ENCODE measurements around the gene DCC.

DCC gene

DNA sequence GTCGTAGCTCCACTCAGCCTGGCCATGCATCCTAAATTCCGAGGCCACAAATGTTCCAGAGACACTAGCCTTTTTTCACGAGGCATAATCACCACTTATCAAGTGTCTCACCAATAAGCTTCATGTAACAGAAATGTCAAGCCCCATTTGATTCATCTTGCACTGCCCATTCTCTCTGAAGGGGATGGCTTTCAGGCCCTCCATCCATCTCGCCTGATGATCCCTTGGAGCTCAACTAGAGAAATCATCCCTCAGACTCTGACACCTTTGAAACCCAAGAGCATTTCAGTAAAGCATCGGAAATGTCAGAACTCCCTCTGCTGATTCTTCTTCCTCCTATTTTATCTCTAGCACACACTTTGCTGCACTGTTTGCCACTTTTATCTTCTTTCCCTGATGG is 91.7 kb downstream of the DCC start:
- DNase-seq = no peak

DNA sequence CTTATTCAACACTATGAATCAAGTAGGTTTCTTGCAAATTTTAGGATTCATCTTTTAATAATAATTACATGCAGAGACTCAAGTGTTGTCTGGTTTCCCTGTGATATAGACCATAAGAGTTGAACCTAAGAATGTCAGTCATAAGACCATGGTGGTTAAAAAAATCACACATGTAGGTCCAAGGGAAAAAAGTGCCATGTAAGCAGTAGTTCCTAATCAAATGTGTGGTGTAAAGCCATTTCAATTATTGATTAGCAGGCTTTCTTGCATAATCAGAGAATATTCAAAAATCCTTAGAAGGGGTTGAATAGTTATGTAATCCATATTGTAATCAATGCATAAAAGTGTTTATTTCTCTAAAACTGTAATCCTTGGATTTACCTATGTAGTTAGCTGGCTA is 93.8 kb downstream of the DCC start:
- DNase-seq = no peak

DNA sequence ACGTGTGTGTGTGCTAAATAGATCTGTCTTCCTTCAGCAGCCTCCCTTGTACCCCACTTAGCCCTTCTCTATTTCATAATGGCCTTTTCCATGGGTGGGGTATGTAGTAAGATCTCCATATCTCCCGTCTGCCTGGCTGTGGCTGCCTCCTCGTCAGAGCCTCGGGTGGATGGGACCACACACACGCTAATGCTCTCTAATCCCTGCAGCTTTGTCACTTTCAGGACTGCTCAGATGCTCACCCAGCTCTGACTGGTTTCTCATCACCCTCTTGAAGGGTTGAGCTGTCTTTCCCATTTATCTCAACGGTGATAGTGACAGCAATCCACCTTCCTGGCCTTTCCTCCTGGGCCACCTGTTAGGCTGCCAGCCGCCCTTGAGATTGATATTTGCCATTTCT is 95.3 kb downstream of the DCC start:
- DNase-seq = no peak

DNA sequence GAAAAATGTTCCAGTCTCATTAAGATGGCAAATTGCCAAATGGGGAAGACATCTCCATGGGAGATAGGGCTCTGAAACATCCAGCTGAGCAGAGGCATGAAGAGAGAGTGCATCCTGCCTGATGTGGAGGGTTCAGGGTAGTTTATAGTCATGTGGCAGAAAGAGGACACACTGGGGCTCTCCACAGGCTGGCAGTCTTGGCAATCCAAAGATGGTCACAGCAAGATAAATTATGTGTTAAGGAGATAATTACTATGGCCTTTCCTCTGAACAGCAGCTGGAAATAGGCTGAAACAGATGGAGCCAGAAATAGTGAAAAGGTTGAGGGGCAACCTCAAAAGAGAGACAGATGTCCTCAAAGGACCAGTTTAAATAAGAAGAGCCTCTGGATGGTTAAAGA is 97.2 kb downstream of the DCC start:
- DNase-seq = no peak

DNA sequence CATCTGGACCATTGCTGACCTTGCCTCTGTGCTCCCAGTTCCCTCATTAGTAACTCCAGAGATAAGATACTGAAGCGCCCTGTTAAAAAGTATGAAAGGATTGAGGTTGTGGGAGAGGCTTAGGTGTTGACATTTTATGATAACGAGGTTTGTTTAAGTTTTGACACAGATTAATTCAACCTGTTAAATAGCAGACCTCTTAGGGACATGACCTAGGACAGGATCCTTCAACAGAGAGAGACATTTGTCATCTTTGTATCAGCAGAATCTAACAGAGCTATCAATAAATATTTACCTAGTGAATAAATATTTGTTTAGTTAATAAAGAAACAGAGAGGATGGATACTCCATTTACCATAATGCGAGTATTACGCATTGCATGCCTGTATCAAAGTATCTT is 99.5 kb downstream of the DCC start:
- DNase-seq = peak; percentile 71

DNA sequence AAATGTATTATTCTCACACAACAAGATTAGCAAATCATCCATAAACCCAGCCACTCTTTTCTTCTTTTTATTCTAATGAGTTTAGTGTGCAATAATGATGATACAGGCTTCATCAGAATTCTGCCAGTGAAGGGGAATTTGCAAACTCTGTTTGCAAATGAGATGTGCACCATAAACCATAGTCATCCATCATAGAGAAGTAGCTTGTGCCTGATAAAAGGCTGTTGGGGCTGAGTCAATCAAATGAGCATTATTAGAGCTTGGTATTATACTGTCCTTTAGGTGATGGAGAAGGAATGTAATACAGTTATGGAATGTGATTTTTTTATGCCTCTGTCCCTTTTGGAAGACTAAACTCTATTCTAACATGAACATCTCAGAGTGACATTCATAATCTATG is 101.8 kb downstream of the DCC start:
- DNase-seq = no peak

DNA sequence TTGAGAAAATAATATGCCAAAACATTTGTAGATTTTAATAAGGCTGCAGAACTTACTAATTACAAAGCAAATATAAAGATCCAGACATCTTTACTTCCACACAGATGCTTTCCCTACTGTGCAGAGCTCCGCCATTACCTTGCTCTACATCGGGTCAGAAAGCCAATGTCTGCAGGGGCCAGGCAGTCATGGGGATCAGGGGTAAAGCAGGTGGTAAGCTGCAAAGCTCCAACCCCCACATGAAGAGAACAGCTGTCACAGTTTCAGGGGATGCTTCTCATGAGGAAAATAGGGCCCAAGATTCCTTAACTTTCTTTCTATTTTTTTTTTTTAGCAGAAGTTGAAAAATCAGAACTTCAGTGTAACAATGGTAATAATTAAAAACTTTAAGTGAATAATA is 102.7 kb downstream of the DCC start:
- DNase-seq = no peak

DNA sequence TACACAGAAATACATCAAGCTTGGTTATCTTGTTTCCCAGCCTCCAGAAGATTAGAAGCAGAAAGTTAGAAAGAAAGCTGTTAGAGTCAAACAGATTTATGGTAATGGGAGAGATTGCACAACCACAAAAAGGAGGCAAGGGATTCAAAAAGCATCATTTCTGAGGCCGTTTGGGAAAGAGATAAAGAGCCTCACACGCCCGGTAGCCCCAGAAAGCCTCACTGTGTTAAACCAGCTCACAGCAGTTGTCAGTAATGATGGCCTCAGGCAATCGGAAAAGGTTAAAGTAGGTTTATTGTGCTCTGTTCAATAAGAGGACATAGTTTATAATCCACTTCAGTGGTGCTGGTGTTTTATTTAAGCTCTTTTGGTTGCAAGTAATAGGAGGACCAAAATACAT is 111.3 kb downstream of the DCC start:
- peak; percentile 88 for DNase-seq

DNA sequence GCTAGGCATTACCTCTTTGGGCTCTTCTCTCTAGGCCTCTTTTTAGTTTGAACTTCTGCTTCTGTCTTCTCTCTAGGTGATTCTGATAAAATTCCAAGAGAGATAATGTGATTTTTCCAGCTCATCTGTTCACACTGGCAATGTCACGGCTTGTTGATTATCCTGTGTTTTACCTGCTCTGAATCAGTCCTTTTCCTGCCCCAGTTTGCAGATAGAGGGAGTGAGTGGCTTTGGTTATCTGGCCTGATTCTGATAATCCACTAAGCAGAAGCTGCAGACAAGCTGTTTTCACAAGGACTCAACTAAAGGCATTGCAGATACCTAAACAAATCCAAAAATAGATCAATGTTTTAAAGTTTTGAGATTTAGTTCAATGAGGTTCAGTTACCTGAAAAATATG is 111.9 kb downstream of the DCC start:
- DNase-seq = no peak

DNA sequence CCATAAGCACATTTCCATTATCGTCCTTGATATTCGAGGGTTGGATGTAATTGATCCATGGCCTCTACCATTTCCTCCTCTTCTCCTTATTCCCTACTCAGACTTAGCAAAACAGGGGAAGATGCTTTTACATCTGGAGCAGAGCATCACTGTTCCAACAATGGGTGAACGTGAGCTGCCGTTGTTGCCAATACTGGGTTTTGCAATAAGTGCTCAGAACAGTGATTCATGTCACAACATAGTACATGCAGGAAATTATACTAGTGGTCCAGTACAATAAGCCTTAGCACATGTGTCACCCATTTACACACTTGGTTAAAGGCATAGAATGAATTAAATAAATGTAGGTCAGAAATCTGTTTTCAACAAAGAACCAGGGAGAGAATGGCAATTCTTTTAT is 112.4 kb downstream of the DCC start:
- no peak for DNase-seq

DNA sequence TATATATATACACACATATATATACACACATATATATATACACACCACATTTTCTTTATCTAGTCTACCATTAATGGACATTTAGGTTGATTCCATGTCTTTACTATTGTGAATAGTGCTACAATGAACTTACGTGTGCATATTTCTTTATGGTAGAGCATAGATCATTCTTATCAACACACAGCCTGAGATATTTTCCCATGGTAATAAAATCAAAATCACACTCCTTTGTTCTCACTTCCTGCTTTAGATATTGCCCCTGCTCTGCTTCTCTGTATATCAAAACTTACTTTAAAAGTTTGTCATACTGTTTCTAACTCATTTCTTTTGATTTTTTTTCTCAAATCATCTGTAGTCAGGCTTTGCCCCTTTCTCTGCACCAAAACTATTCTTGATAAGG is 119.9 kb downstream of the DCC start:
- no peak for DNase-seq

DNA sequence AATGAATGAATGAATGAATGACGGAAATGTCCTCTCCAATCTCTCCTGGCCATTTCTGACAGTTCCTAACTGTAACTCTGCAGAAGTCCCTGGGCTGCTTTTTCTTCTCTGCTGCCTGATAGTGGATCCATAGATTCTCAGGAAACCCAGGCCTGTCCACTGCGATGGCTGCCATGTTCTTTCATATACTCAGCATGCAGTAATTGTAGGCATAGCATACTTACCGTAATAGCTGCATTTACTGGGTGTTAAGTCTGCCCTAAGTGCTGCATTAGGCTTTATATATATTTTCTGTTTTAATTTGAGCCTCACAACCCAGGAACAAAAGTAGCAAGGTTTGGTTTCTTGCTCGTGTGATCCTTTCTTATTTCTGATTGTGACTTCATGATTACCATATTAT is 122.9 kb downstream of the DCC start:
- DNase-seq = no peak

DNA sequence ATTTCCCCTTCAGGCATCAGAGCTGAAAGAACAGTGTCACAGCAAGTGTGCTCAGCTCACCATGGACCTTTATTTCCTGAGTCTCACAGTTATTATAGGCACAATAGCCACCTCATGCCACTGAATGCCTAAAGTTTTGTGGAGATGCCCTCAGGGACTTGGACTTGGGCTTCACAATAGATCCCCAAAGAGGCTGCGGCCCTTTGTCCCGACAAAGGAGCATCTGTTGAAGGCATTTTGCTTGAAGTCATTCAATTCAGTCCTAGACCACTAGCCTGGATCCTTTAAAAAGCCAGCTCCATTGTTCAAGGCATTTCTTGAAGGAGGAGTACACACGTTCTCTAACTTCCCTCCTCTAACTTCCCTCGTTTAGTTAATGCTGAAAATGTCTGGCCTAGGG is 125.4 kb downstream of the DCC start:
- DNase-seq = no peak

DNA sequence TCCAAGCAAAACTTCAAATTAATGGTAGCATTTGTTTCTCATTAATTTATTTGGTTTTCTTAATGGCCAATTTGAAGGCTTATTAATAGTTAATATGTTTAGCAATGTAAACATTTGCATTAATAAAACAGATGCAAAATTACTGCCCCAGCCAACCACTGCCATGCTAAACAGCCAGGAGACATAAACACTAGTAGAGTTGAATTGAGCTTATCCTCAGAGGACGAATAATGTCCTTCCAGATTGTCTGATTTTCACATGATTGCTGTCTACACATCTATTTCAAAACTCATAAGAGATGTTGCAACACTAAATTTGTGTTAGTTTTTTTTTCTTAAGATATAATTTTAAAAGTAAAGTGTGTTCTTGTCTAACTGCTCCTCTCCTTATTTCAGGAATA is 128.5 kb downstream of the DCC start:
- DNase-seq = no peak

DNA sequence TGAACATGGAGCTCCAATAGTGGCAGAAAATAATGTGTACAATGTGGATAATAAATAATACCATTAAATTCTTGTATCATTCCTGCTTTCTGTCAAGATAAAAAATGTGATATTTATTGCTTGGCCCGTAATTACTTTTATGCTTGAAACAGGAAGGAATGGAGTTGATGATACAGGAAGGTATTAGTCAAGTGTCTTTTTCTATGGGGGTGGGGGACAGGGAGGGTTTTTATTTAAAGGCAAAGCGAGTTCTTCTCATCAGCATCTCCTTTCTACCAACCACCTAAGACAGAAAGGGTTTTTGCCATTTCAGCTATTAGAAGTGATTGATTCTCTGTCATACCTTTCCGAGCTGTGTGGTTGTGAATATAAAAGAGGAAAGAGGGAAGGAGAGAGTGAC is 135.3 kb downstream of the DCC start:
- DNase-seq = no peak

DNA sequence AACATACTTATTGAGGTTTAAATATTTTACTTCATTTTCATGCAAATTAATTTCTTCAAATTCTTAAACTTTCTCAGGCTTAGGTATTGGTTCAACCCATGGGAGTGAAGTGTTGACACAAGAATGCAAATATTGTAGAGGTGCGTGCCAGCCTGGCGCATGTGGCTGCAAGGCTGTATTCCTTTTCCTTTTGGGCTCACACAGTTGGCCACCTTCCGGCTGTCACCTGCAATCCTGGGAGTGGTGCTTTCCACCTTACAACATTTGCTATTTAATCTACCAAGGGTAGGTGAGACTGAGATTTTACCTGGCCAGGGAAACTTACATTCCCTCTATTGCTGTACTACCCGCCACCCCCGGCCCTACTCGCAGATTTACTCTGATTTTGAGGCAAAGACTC is 141.1 kb downstream of the DCC start:
- DNase-seq = no peak

DNA sequence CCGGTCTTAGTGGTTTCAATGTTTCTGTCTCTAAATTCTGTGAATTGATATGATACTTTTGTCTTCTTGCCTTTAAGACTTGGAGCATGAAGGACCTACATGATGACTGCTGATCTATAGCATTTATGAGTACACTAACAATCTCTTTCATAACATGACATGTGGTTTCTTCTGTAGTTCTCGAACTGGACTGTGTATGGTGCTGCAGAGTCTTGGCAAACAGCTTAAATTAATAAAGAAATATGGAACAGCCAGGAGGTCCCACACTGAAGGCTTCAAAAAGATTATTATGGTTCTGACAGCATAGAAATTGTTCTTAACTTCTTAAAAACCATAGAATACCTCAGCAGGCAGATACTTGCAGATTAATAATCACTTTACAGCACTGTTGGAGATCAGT is 145.0 kb downstream of the DCC start:
- no peak for DNase-seq

DNA sequence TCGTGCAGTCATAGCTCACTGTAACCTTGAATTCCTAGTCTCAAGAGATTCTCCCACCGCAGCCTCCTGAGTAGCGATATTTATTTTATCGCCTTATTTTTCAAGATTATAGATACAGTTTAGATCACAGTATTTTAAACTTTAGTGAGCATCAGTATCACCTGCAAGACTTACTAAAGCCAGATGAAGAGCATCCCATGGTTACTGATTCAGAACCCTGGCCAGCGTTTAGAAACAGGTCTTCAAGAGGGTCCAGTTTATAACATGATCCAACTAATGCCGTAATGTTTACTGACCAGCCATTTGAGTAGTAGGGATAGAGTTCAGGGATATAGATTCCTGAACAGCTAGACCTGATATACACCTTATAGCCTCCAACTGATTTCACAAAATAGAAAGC is 146.1 kb downstream of the DCC start:
- DNase-seq = no peak

DNA sequence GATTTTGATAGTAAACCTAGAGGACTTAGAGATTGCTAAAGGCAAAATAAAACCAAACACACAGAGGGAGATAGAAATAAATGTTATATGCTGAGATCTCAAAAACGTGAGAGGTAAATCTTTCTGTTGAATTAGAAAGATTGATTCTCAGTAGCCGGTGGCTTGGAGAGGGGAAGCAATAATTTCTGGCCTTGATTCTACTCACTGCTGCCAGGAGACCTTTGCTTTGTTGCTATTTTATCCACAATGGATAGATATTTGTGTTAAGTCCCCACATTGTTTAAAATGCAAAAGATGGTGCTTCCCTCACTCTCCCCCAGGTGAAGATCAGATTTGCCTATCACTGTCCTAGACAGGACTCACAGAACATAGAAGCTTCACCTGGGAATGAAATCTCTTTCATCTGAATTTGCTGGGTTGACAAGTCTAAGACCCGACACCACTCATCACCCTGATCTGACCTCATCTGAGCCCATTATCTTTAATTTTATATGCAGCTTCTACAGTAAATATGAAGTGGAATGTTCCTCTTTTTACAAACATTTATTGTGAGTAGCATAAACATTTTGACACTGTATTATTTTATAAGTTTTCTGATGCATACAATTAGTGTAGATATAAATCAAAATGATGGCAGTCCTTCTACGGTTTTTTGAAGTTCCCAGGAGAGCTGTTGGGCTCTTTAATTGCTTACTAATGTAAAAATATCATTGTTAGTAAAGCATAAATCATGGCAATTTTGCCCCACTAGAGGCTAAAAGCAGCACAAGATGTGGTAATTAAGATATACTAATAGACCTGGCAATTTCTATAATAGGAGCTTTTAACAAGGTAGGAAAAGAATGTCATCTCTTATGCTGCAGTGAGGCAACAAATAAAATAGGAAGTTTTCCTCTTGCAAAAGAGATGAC is 149.7 kb downstream of the DCC start:
- no peak for DNase-seq

DNA sequence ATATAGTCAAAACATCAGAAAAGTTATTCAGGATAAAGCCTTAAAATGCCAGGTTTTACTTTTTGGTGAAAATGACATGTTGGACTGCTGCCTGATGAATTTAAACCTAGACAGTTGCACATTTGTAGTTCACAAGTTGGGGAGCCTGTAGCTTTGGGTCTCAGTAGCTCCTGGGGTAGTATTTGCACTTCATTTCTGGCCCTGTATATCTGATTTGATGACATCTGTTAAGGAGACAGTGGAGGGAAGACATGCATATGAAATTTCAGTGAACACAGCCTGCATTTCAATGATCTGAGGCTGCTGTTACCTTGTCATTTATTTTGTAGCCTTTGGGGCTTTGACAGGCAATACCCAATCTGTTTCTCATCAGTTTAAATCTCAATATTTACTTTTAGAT is 156.4 kb downstream of the DCC start:
- no peak for DNase-seq

DNA sequence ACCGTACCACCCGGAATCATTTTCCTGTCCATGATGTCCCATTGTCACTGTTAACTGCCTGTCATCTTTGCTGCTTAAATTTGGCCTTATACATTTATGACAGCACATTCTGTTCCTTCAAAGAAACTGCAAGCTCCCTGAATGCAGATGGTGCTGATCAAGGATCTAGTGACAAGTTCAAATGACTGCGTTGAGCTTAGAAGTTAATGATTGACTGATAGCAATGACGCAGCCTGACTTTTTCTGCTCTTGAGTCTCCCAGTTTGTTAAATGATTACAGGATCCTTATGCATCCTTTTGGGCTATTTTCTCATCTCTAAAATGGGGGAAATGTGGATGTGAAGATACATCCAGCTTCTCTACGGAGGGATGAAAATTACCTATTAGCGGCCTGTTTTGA is 159.0 kb downstream of the DCC start:
- DNase-seq = no peak

DNA sequence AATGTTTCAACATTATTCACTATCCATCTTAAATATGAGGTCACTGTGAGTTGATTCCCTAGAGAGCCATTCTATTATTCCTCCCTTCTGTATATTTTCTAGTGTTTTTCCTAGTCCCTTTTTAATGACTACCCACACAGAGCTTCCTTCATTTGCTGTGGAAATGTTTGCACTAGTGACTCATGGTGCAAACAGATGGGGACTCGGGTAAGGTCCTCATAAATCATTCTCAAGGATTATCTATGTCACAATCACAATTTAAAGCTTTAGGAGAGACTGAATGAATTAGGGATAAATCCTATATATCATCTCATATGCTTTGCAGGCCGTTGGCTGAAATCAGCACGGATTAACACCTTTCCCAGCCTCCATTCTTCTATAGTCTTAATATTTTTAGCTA is 159.6 kb downstream of the DCC start:
- DNase-seq = peak; percentile 91

DNA sequence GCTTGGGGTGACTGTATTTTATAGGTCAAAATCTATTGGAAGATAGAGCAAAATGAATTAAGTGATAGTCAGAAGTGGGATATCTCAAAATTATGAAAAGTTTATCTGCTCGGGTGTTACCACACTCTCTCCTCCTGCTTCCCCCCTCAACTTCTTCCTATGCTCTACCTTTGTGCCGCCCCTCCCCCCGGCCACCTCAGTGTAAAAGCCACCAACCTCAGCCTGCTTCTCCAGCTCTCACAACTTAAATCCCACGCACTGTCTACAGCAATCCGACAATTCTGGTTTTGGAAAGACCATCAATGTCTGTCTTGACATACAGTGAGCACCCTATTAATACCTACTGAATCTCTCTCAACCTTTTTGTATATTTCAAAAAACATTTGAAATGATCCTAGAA is 164.6 kb downstream of the DCC start:
- DNase-seq = no peak

DNA sequence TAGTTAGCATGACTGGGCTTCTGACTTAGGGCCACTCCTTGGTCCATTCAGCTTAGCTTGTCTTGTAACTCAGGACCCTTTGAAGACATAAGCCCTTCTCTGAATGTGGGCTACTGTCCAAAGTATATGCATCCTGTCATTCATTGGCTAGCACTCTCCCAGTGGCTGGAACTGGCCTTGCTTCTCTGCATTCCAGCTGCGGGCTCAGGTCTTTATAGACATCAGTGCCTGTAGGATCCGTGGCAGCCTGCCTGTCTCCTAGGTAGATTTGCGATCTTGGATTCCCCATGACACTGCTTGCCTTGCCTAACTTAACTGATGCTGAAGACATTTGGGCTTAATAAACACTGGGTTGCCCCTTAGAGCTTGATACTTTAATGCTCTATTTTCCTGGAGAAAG is 170.1 kb downstream of the DCC start:
- no peak for DNase-seq

DNA sequence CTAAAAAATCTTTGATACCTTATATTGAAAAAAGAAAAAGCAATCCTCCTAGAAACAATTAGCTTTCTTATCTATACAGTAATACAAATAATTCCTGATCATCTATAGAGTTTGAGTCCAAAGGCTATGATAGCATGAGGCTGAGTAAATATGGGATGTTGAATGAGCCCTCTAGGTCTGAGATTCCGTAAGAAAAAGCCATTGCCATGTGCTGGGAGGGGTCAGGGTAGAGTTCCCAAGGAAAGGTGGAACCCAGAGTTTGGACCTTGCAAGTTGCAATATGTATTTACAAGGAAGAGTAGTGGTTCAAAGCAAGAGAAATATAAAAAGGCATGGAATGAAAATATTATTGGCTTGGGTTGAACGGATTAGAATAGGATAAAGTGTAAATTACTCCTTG is 178.1 kb downstream of the DCC start:
- no peak for DNase-seq
